Memory B cell (primary cell): ENCODE results near the gene UMODL1.

Experiments
- ATAC-seq: fragments of 150-1000 bp; cut with Tn5 transposase; 2 replicates; pipeline ENCODE4 v1.10.0; 2021; ENCODE audit warnings: low read depth, mild to moderate bottlenecking, moderate library complexity
- DNase-seq, 2 donors: peaks; one replicate each; pipeline ENCODE4 v3.0.0; 2022; ENCODE audit warnings: low spot score in 2 of 2
- H3K27ac Mint-ChIP-seq: one replicate; pipeline ENCODE4 v1.8.0; 2022; ENCODE audit warnings: mild to moderate bottlenecking, moderate library complexity, mixed read lengths
- H3K27me3 Mint-ChIP-seq: one replicate; pipeline ENCODE4 v1.8.0; 2022; ENCODE audit warnings: mixed read lengths
- H3K36me3 Mint-ChIP-seq: one replicate; pipeline ENCODE4 v1.8.0; 2022; ENCODE audit warnings: mild to moderate bottlenecking, mixed read lengths
- H3K4me1 Mint-ChIP-seq: one replicate; pipeline ENCODE4 v1.8.0; 2022; ENCODE audit warnings: mixed read lengths
- H3K4me3 Mint-ChIP-seq: one replicate; pipeline ENCODE4 v1.8.0; 2022; ENCODE audit warnings: mild to moderate bottlenecking, moderate library complexity, mixed read lengths
- H3K9me3 Mint-ChIP-seq: one replicate; pipeline ENCODE4 v1.8.0; 2022; ENCODE audit warnings: mixed read lengths

Gene UMODL1

GRCh38 chr21:42097860-42098454 is 26.8 kb downstream of the UMODL1 start:
- H3K36me3 Mint-ChIP-seq = peaks cover 3% of the 10 kb centered on the region
- DNase-seq = no peak
- H3K4me1 Mint-ChIP-seq = no peaks in the 10 kb centered on the region
- H3K4me3 Mint-ChIP-seq = no peak overlapping the region
- H3K9me3 Mint-ChIP-seq = peaks cover 3% of the 10 kb centered on the region
- no peak overlapping the region for H3K27ac Mint-ChIP-seq
- ATAC-seq = no peak
- peaks cover 16% of the 10 kb centered on the region for H3K27me3 Mint-ChIP-seq

DNA sequence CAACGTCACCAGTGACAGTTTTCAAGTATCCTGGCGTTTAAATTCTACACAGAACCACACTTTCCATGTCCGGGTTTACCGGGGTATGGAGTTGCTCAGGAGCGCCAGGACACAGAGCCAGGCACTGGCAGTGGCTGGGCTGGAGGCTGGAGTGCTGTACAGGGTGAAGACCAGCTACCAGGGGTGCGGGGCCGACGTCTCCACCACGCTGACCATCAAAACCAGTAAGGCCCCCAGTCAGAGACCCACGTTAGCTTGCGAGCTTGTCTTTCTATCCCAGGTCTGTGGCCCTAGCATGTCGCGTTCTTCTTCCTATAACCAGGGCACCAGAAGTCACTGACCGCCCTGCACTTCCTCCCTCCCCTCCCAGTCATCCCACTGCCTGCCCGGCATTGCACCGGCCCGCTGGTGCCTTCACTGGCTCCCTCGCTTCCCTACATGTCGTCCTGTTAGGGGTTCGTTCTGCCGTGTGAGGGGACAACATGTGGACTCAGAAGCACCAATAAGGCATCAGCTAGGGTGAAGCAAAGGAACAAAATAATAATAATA is 27.9 kb downstream of the UMODL1 start:
- H3K4me1 Mint-ChIP-seq = no peaks in the 10 kb centered on the region
- no peak overlapping the region for H3K27ac Mint-ChIP-seq
- no peak overlapping the region for H3K4me3 Mint-ChIP-seq
- peaks cover 3% of the 10 kb centered on the region for H3K9me3 Mint-ChIP-seq
- DNase-seq (no peak), ATAC-seq (no peak)
- peaks cover 3% of the 10 kb centered on the region for H3K36me3 Mint-ChIP-seq
- peaks cover 18% of the 10 kb centered on the region for H3K27me3 Mint-ChIP-seq

DNA sequence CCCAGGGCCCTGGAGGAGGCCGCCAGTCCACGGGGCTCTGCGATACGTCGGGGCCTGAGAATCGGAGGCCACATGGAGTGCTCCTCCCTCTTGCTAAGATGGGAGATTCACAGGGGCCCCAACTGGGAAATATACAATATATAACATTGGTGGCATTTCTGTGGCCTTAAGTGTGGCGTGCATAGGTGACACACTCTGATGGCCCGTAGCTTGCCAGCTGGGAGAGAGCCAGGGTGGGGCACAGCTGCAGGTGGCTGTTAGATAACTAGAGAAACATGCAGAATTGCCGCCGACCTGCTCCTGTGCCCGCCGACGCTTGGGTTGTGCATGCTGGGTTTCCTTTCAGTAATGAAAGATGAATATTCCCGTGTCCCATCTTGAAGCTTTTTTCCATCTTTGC is 30.1 kb downstream of the UMODL1 start:
- Mint-ChIP-seq H3K27ac (no peak overlapping the region), H3K27me3 (peaks cover 16% of the 10 kb centered on the region), H3K4me3 (no peak overlapping the region), H3K36me3 (no peaks in the 10 kb centered on the region), H3K4me1 (peaks cover 2% of the 10 kb centered on the region), H3K9me3 (no peaks in the 10 kb centered on the region)
- no peak for DNase-seq
- no peak for ATAC-seq

- no peak overlapping the region for H3K4me3 Mint-ChIP-seq
- DNase-seq = no peak
- no peak overlapping the region for H3K27ac Mint-ChIP-seq
Observed at GRCh38 chr21:42102076-42102475, 31.0 kb downstream of the UMODL1 start.

GRCh38 chr21:42102526-42102925 is 31.4 kb downstream of the UMODL1 start:
- H3K27me3 Mint-ChIP-seq = peaks cover 13% of the 10 kb centered on the region
- ATAC-seq = no peak
- H3K4me1 Mint-ChIP-seq = peaks cover 6% of the 10 kb centered on the region
- no peak overlapping the region for H3K27ac Mint-ChIP-seq
- H3K36me3 Mint-ChIP-seq = no peaks in the 10 kb centered on the region
- H3K9me3 Mint-ChIP-seq = no peaks in the 10 kb centered on the region
- no peak for DNase-seq
- H3K4me3 Mint-ChIP-seq = no peak overlapping the region

More at GRCh38 chr21:42102076-42102475, 31.0 kb downstream of the UMODL1 start:
- Mint-ChIP-seq H3K27me3 (peaks cover 14% of the 10 kb centered on the region), H3K9me3 (no peaks in the 10 kb centered on the region), H3K36me3 (no peaks in the 10 kb centered on the region), H3K4me1 (peaks cover 3% of the 10 kb centered on the region)
- ATAC-seq = no peak

DNA sequence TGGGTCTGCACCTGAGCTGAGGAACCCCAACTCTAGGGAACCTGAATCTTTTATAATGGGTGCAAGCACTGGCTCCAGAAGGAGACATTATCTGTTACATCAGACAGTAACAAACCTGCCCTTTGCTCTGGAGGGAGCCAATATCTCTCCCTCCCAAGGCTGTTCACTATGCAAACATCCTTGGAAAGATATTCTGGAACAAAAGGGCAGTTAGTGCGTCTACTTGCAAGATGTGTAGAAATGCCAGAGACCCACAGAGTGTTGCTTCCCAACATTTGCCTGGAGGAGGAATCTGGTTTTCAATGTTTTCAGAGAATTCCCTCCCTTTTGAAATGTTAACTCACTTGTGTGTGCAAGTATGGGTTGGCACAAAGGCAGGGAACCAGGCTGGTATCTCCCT is 31.9 kb downstream of the UMODL1 start:
- Mint-ChIP-seq H3K4me1 (peaks cover 8% of the 10 kb centered on the region), H3K36me3 (no peaks in the 10 kb centered on the region), H3K9me3 (no peaks in the 10 kb centered on the region), H3K27ac (no peak overlapping the region), H3K4me3 (no peak overlapping the region), H3K27me3 (peaks cover 13% of the 10 kb centered on the region)
- DNase-seq (no peak), ATAC-seq (no peak)

DNA sequence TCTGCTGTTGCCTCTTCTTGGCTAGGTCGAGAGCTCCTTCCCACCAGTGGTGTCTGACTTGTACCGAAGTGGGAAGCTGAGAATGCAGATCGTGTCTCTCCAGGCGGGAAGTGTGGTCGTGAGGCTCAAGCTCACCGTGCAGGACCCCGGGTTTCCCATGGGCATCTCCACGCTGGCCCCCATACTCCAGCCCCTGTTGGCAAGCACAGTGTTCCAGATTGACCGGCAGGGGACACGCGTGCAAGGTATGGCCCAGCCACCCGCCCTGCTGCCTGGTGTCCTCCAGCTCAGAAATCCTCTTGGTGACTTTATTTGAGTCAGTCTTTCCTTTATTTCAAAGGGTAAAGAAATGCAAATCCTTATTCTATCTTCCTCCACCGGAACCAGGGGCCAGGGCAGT is 32.7 kb downstream of the UMODL1 start:
- H3K4me3 Mint-ChIP-seq = no peak overlapping the region

GRCh38 chr21:42105476-42106315 is 34.6 kb downstream of the UMODL1 start:
- Mint-ChIP-seq H3K4me3 (no peak overlapping the region), H3K27me3 (peaks cover 11% of the 10 kb centered on the region), H3K9me3 (no peaks in the 10 kb centered on the region), H3K4me1 (peaks cover 12% of the 10 kb centered on the region), H3K27ac (no peak overlapping the region), H3K36me3 (no peaks in the 10 kb centered on the region)
- DNase-seq (no peak), ATAC-seq (no peak)

More for the DNA sequence above, 32.7 kb downstream of the UMODL1 start:
- H3K27ac Mint-ChIP-seq = no peak overlapping the region
- DNase-seq (no peak), ATAC-seq (no peak)
- peaks cover 12% of the 10 kb centered on the region for H3K4me1 Mint-ChIP-seq
- H3K36me3 Mint-ChIP-seq = no peaks in the 10 kb centered on the region
- peaks cover 13% of the 10 kb centered on the region for H3K27me3 Mint-ChIP-seq
- H3K9me3 Mint-ChIP-seq = no peaks in the 10 kb centered on the region

DNA sequence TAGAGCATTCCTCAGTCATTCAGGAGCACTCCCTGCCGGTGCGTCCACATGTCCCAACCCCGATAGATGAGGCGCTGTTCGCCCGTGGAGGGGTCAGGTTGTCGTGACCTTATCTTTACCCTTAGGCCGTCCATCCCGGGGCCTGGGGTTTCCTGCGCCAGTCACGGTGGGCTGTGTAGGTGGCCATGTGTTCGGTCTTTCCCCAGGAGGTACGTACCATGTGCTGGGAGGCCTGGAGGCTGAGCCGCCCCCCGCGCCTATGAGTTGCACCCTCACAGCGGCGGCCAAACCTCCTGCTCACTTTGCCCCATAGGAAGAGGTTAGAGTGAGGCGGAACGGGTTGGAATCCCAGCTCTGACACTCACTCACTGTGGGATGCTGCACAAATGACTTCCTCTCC is 35.3 kb downstream of the UMODL1 start:
- Mint-ChIP-seq H3K27ac (no peak overlapping the region), H3K36me3 (no peaks in the 10 kb centered on the region), H3K4me3 (no peak overlapping the region), H3K9me3 (no peaks in the 10 kb centered on the region), H3K4me1 (peaks cover 12% of the 10 kb centered on the region), H3K27me3 (peaks cover 8% of the 10 kb centered on the region)
- ATAC-seq (no peak), DNase-seq (no peak)

DNA sequence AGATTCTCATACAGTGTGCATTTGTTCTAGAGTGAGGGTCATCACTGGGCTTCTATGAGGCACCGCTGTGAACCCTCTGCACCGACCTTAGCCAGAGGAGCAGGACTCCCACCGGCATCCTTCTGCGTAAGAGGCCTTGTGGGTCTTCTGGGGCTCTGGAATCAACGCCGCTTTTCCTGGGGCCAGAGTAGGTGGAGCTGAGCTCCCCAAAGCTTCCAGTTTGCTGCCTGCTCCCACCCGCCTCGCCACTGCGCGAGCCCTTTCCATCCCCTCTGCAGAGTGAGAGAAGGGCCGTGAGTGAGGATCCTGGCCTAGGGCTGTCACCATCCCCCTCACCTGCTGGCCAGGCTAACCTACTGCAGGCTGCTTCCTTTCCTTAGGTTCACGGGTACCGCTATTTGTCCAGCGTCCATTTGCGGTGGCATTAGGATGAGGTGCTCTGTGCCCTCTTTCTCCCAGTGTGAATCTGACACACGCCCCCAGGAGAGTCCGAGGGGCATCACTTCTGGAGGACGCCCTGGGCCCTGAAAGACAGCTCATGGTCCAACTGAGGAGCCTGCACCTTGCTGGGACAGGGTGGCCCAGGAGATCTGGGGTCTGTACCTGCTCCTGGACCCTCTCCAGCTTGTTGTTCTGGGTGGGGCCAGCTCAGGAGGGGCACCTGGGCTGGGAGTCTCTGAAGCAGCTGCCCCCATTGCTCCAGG is 36.2 kb downstream of the UMODL1 start:
- H3K27me3 Mint-ChIP-seq = peaks cover 7% of the 10 kb centered on the region
- ATAC-seq (no peak), DNase-seq (no peak)
- no peaks in the 10 kb centered on the region for H3K9me3 Mint-ChIP-seq
- peak overlapping the region; percentile 6 for H3K27ac Mint-ChIP-seq
- no peaks in the 10 kb centered on the region for H3K36me3 Mint-ChIP-seq
- peaks cover 12% of the 10 kb centered on the region for H3K4me1 Mint-ChIP-seq
- H3K4me3 Mint-ChIP-seq = no peak overlapping the region

DNA sequence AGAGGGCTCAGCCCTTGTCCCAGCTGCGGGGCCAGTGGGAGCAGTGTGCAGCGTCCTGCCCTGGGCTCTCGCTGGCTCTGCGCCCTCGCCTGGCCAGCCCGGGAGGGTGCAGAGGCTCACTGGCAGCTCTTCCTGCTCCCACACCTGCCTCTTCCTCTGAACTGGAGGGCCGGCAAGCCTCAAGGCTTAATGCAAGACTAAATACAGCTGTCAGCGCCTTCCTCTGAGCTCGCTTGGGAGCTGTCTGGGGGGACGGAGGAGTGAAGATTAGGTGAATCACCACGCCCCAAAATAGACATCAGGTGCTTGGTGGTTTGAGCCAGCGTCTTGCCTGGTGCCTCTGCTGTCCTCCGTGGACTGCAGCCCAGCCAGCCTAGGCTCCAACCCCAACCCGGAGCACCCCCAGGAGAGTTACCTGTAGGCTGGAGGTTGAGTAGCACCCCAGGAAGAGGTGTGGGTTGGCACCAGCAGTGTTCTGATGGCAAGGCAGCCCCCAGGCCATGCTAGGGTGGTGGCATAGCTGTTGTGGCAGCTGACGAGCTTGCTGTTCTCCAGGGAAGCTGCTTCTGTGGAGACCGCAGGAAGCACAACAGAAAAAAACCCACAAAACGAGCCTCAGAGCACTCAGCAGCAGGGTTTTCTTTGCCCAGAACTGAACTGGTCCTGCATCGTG is 36.9 kb downstream of the UMODL1 start:
- Mint-ChIP-seq H3K27me3 (peaks cover 6% of the 10 kb centered on the region), H3K27ac (peak overlapping the region; percentile 6), H3K4me1 (peaks cover 12% of the 10 kb centered on the region), H3K36me3 (no peaks in the 10 kb centered on the region), H3K9me3 (no peaks in the 10 kb centered on the region), H3K4me3 (peak overlapping the region; percentile 45)
- DNase-seq = peak; percentile 64 to 71
- ATAC-seq = peak; percentile 96

- DNase-seq (no peak), ATAC-seq (peak; percentile 4)
- H3K4me3 Mint-ChIP-seq = no peak overlapping the region
- H3K4me1 Mint-ChIP-seq = peaks cover 12% of the 10 kb centered on the region
- H3K9me3 Mint-ChIP-seq = no peaks in the 10 kb centered on the region
- peaks cover 7% of the 10 kb centered on the region for H3K27me3 Mint-ChIP-seq
- H3K36me3 Mint-ChIP-seq = no peaks in the 10 kb centered on the region
- H3K27ac Mint-ChIP-seq = no peak overlapping the region
Observed at GRCh38 chr21:42108554-42109340, 37.6 kb downstream of the UMODL1 start.

- Mint-ChIP-seq H3K27me3 (peaks cover 10% of the 10 kb centered on the region), H3K36me3 (no peaks in the 10 kb centered on the region), H3K27ac (no peak overlapping the region), H3K9me3 (no peaks in the 10 kb centered on the region), H3K4me1 (peaks cover 12% of the 10 kb centered on the region), H3K4me3 (no peak overlapping the region)
- ATAC-seq = no peak
- no peak for DNase-seq
Observed at GRCh38 chr21:42109473-42109872, 38.4 kb downstream of the UMODL1 start.
